Activated T-helper 1 cell treated with anti-CD3 and anti-CD28 coated beads, Interleukin-2, amount 50 U/mL, for 16 hours (primary cell): ENCODE measurements around the gene WFDC9.
"Not testable (repeated sequence)": the region's sequence is repeated elsewhere in the genome, so short reads cannot be mapped to it uniquely, and the experiment has no call there.

ENCODE experiments used
- DNase-seq, 2 donors: peaks; one replicate each; pipeline ENCODE4 v3.0.0-alpha.2; 2020; ENCODE audit warnings: low read depth in 1 of 2, low spot score in 1 of 2

Gene WFDC9

GRCh38 chr20:45631184-45631583, at the start of gene WFDC9:
TSS of gene WFDC9 (minus strand) at chr20:45631284. CDS start at chr20:45610181, 21,103 bp downstream.
- no peak for DNase-seq

DNA sequence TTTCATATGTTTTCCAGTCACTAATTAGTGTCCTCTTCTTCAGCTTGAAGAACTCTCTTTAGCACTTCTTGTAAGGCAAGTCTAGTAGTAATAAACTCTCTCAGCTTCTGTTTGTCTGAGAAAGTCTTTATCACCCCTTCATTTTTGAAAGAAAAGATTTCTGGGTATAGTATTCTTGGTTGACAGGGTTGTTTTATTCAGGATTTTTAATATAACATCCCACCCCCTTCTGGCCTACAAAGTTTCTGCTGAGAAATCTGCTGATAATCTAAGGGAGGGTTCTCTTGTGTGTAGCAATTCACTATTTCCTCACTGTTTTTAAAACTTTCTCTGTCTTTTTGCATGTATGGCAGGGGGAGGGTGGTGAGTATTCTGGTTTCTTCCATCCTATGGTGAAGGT, 48.6 kb upstream of the WFDC9 start:
- DNase-seq = no peak

DNA sequence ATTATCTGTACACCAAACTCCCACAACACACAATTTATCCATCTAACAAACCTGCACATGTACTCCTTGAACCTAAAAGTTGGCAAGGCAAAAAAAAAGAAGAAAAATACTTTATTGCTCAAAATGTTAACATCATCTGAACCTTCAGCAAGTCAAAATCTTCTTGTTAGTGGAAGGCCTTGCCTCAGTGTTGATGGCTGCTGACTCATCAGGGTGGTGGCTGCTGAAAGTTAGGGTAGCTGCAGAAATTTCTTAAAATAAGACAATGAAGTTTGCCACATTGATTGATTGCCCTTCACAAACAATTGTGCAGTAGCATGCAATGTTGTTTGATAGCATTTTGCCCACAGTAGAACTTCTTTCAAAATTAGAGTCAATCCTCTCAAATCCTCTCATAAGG, 41.7 kb upstream of the WFDC9 start:
- no peak for DNase-seq

- DNase-seq = no peak
Measured at GRCh38 chr20:45670139-45670538, 39.1 kb upstream of the WFDC9 start, which contains the start of gene WFDC11. TSS of gene WFDC11 (minus strand) at chr20:45670239. CDS start at chr20:45650600, 19,639 bp downstream.

DNA sequence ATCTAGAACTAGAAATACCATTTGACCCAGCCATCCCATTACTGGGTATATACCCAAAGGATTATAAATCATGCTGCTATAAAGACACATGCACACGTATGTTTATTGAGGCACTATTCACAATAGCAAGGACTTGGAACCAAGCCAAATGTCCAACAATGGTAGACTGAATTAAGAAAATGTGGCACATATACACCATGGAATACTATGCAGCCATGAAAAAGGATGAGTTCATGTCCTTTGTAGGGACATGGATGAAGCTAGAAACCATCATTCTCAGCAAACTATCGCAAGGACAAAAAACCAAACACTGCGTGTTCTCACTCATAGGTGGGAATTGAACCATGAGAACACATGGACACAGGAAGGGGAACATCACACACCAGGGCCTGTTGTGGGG, 26.0 kb upstream of the WFDC9 start:
- not testable (repeated sequence) for DNase-seq

GRCh38 chr20:45651726-45652125, 20.6 kb upstream of the WFDC9 start:
- not testable (repeated sequence) for DNase-seq

DNA sequence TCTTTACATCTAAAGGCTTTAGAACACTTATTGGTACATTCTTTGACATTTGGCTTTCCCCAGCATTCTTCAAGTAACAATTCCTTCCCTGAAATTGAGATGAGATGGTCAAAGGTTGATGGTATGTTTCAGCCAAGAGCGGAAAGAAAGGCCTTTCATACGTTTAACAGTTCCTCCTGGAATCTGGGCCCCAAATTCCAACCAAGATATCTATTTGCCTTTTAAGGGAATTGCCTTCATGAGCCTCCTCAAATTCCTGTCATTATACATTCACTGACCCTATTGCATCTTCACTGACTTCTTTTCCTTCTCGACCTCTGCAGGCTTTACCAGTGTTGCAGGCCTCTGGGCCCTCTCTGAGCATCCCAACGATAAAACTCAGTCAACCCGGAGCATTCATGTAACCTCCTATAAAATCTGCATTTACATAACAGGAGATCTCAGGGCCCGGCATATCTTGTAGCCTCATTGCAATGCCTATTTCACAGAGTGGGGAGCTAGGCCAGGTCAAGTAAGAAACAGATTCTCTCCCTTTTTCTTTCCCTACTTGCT, 18.3 kb upstream of the WFDC9 start:
- DNase-seq = no peak

GRCh38 chr20:45647441-45648050, 16.5 kb upstream of the WFDC9 start:
- no peak for DNase-seq

DNA sequence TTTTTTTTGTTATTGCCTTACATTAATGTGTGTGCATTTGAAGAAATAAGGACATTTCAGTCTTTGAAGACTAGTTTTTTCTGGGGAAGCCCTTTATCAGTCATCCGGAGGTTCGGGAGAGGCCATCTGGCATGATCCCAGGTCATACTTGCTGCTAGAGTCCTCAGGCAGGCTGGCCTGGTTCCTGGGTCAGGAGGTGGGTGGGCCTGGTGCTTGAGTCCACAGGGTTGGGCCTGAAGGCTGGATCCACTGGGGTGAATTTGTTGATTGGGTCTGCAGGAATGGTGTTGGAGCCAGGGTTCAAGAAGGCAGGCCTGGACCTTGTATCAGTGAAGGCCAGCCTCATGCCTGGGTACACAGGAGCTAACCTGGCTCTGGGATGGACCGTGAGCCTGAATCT, 15.8 kb upstream of the WFDC9 start:
- DNase-seq = no peak

GRCh38 chr20:45645869-45646268, 14.8 kb upstream of the WFDC9 start:
- not testable (repeated sequence) for DNase-seq

DNA sequence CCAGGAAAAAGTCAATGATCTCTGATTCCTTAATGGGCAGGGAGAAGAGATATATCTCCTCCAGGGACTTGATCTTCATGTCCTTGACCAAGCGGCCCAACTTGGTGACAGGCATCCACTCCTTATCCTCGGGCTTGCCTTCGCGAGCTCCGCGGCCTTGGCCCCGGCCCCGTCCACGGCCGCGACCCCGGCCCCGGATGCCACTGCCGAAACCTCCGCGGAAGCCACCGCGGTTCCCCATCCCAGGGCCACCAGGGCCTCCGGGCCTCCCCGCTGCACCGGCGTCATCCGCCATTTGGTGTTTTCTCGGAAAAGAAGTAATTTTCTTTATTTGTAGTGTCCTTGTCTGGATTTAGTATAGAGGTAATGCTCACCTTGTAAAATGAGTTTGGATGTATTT, 10.0 kb upstream of the WFDC9 start:
- DNase-seq = not testable (repeated sequence)

DNA sequence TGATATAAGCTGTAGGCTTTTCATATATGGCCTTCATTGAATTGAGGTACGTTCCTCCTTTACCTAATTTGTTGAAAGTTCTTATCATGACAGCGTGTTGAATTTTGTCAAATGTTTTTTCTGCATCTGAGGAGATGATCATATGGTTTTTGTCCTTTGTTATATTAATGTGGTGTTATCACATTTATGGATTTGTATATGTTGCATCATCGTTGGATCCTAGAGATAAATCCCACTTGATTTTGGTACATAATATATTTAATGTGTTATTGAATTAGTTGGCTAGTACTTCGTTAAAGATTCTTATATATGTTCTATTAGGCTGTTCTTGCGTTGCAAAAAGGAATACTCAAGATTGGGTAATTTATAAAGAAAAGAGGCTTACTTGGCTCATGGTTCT, 8.6 kb upstream of the WFDC9 start:
- no peak for DNase-seq

DNA sequence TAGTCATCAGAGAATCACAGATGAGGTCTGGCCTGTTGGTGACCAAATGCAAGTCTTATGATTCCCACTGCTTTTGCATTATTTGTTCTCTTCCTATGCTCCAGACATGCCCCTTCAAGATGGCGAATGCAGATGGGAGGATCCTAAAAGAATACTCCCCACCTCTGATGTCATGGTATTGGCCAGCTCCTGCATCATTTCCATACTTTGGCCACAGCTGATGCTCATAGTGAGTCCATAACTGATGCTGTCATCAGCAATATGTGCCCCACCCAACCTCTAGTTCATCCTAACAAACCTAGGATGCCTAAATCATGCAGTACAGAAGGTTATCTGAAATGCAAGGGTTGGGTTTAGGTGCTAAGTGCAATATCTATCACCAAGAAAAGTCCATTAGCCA, 5.4 kb upstream of the WFDC9 start:
- no peak for DNase-seq

GRCh38 chr20:45630371-45630770, 713 bp downstream of the WFDC9 start:
- DNase-seq = no peak

DNA sequence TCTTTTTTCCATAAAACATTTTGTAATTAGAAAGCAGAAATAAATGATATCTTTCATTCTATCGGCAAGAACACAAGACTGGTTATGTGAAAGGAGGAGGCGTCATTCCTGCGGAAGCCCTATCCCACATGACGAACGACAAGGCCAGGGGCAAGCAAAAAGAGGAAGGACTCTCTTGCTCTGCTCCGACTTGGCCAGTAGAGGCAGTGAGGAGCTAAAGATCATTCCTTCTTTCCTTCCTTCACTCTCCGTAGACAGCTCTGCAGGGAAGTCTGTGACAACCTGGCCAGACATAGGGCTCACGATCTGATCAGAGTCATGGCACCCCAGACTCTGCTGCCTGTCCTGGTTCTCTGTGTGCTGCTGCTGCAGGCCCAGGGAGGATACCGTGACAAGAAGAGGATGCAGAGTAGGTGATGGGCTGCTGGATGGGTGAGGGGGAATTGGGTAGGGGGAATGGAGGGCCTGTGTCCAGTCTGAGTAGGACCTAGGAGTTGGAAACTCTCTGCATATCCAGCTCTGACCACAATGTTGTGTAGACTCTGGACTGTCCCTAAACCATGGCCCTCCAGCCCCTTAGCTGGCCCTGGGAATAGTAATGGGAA, 1.5 kb downstream of the WFDC9 start, which contains the start of gene WFDC10A:
TSS of gene WFDC10A (plus strand) at position 244 of the 605 bp plus-strand sequence. CDS start at position 319, 75 bp downstream.
- no peak for DNase-seq

DNA sequence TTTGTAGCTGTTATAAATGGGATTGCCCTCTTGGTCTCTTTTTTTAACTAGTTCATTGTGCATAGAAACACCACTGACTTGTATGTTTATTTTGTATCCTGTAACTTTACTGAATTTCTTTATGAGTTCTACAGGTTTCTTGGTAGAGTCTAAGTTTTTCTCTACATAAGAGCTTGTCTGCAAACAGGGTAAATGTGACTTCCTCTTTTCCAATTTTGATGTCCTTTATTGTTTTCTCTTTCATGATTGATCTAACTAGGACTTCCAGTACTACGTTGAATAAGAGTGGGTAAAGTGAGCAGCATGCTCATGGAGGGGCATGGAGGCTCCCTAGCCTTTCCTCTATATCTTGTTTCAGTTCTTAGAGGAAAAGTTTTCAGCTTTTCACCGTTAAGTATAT, 4.5 kb downstream of the WFDC9 start:
- no peak for DNase-seq

- no peak for DNase-seq
Measured at GRCh38 chr20:45621593-45621992, 9.5 kb downstream of the WFDC9 start.

- DNase-seq = no peak
Measured at GRCh38 chr20:45617591-45617990, 13.5 kb downstream of the WFDC9 start.

GRCh38 chr20:45612314-45612713, 18.8 kb downstream of the WFDC9 start:
- no peak for DNase-seq

- no peak for DNase-seq
Measured at GRCh38 chr20:45611054-45611453, 20.0 kb downstream of the WFDC9 start.

- DNase-seq = no peak
Measured at GRCh38 chr20:45607810-45608209, 23.3 kb downstream of the WFDC9 start.

DNA sequence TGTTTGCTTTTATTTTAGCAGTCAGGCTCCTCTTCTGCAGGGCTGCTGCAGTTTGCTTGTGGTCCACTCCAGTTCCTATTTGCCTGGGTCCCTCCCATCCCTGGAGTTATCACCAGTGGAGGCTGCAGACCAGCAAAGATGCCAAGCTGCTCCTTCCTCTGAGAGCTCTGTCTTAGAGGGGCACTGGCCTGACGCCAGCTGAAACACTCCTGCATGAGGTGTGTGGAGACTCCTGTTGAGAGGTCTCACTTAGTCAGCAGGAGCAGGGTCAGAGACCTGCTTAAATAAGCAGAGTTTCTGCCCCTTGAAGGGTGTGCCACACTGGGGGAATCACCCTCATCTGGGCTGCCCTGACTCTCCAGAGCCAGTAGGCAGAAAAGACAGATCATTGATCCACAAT, 35.8 kb downstream of the WFDC9 start:
- DNase-seq = no peak

GRCh38 chr20:45593498-45593897, 37.6 kb downstream of the WFDC9 start:
- no peak for DNase-seq
